ENCODE measurements around the gene IL20RA.

- TF ChIP-seq POLR2A (IDR thresholded peaks at IDR 0.05; ENCODE audit: low read length) (no peak), GATA1 (IDR thresholded peaks at IDR 0.05; ENCODE audit: low read depth, low read length) (no peak)
Observed at GRCh38 chr6:137010128-137010718, 34.5 kb downstream of the IL20RA start.

Data from erythroblast (primary cell).